ENCODE measurements around the gene CDH23.

DNA sequence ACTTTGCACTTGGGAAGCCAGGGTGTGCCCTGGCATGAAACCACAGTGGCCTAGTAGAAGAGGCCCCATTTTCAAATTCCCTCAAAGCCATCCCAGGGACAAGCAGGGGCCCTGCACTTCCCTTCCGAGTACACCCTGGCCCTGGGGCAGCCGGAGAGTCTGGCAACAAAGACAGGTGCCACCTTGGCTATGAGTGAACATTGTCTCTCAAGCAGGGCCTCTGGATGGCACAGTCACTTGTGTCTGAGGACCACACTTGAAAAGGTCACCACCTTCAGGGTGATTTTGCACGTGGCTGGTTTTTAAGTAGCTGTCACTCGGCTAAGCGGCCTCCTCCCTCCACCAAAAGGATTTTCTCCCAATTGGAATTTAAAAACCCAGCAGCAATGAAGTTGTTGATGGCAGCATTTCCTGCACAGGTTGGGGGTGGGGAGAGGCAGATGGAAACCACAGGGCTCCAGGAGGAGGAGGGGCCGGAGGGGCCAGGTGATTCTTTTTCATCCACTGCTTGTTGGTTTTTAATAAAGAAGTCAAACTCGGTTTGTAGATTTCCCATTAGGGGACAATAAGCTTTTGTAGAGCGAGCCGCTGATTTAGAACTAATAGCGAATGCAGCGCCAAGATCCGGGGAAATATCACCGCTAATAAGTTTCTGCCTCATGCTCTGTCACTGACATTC is 289.0 kb downstream of the CDH23 start:
- TF ChIP-seq POLR2A (IDR thresholded peaks at IDR 0.05; ENCODE audit: low read length): no peak
- TF ChIP-seq GATA1 (IDR thresholded peaks at IDR 0.05; ENCODE audit: low read depth, low read length): no peak

All from erythroblast (primary cell).